ENCODE data around the gene IL17F. TPM values are rescaled to one million over a fixed set of nuclear protein-coding genes. Genes with fewer than 3 reads are reported as not detected.

Gene IL17F
- total RNA-seq, 1 experiment from 2014 or later = not detected

- Histone ChIP-seq H3K27ac (ENCODE audit: low read length) (no peak overlapping the region; the same call in 1 of the 2 replicates), H3K9me3 (ENCODE audit: control insufficient read depth, insufficient read depth, low read depth, low read length) (no peaks in the 10 kb centered on the region), H3K4me3 (ENCODE audit: low read depth in 2 of 2, low read length in 2 of 2) (no peak overlapping the region), H3K36me3 (ENCODE audit: control insufficient read depth, insufficient read depth, low read length) (peaks cover 16% of the 10 kb centered on the region), H3K4me1 (ENCODE audit: control insufficient read depth, insufficient read depth, low read length) (peaks cover 15% of the 10 kb centered on the region), H3K27me3 (ENCODE audit: control insufficient read depth, insufficient read depth, low read length) (no peaks in the 10 kb centered on the region)
- ATAC-seq (no peak), DNase-seq (ENCODE audit: low read depth, low spot score) (peak; percentile 51)
- TF ChIP-seq SIN3A (IDR thresholded peaks at IDR 0.05; ENCODE audit: borderline replicate concordance, insufficient read depth, low read depth, low read length) (no peak), TCF7L2 (IDR thresholded peaks at IDR 0.05; ENCODE audit: low read depth, low read length) (no peak), POLR2AphosphoS5 (IDR thresholded peaks at IDR 0.05; ENCODE audit: low read depth, low read length) (no peak), CTCF (IDR thresholded peaks at IDR 0.05) (peak; percentile 80), REST (IDR thresholded peaks at IDR 0.05; ENCODE audit: insufficient read depth in 1 of 2, low read depth in 2 of 2, low read length in 1 of 2) (no peak)
- no TSS peak for BruUV-seq (replicated peaks)
- CTCF ChIA-PET = no interaction called here
- in situ Hi-C loops (cut with HindIII; ENCODE audit: low pct_unique_long_range_greater_than_20kb, low sequenced_read_pairs) (loop anchor here (10.0 kb wide), 1 partner anchor 118 kb away; no protein-coding TSS in a partner anchor), intact Hi-C loops (cut with micrococcal nuclease; ENCODE audit: unreplicated experiment) (loop anchor here (1.0 to 10.0 kb wide), 2 partner anchors 112 to 378 kb away; no protein-coding TSS in a partner anchor)
- POLR2A ChIA-PET = no interaction called here
Measured at GRCh38 chr6:52286798-52287432, 42.6 kb upstream of the IL17F start.

GRCh38 chr6:52285177-52286068 lies 41.1 kb upstream of the IL17F start:
- no peak for ATAC-seq
- H3K4me1 ChIP-seq (ENCODE audit: control insufficient read depth, insufficient read depth, low read length) = peaks cover 15% of the 10 kb centered on the region
- peak; percentile 18 for DNase-seq (ENCODE audit: low read depth, low spot score)
- H3K36me3 ChIP-seq (ENCODE audit: control insufficient read depth, insufficient read depth, low read length) = peaks cover 29% of the 10 kb centered on the region
- intact Hi-C loops (cut with micrococcal nuclease; ENCODE audit: unreplicated experiment) = loop anchor here (2.0 to 10.0 kb wide), 2 partner anchors 77 to 379 kb away; partner anchors contain the start of gene PAQR8
- H3K4me3 ChIP-seq (ENCODE audit: low read depth in 2 of 2, low read length in 2 of 2) = peak overlapping the region; percentile 84 to 93
- H3K27ac ChIP-seq (ENCODE audit: low read length) = peak overlapping the region; percentile 88
- no peaks in the 10 kb centered on the region for H3K27me3 ChIP-seq (ENCODE audit: control insufficient read depth, insufficient read depth, low read length)
- no peaks in the 10 kb centered on the region for H3K9me3 ChIP-seq (ENCODE audit: control insufficient read depth, insufficient read depth, low read depth, low read length)
- in situ Hi-C loops (cut with HindIII; ENCODE audit: low pct_unique_long_range_greater_than_20kb, low sequenced_read_pairs) = loop anchor here (10.0 kb wide), 1 partner anchor 119 kb away; no protein-coding TSS in a partner anchor
- CTCF ChIA-PET = interaction anchor here (0.7 to 2.0 kb wide), 3 partner anchors 22 to 114 kb away, joined by 4 to 12 read pairs (median 10); no protein-coding TSS in a partner anchor
- POLR2A ChIA-PET = interaction anchor here (0.6 kb wide), 1 partner anchor 859 kb away, joined by 3 read pairs; no protein-coding TSS in a partner anchor
- no TSS peak for BruUV-seq (replicated peaks)
- TF ChIP-seq CTCF (IDR thresholded peaks at IDR 0.05) (peak; percentile 24; the same call in 1 of the 2 replicates), POLR2AphosphoS5 (IDR thresholded peaks at IDR 0.05; ENCODE audit: low read depth, low read length) (no peak)

Data from Panc1 (cell line).